Right lobe of liver (tissue), 6 donors: ENCODE results near the gene MAST3. TPM values are rescaled to one million over a fixed set of nuclear protein-coding genes. Genes with fewer than 3 reads are reported as not detected.

Experiments used
- ATAC-seq, 4 donors: fragments of 200-7000 bp; cut with Tn5 transposase; one replicate each; pipeline ENCODE4 v1.9.1; 2020; ENCODE audit warnings: mild to moderate bottlenecking in 4 of 4, moderate library complexity in 4 of 4
- DNase-seq, 3 donors: peaks; one replicate each; pipeline ENCODE4 v3.0.0-alpha.2; 2020
- H3K27ac ChIP-seq, 3 donors: fragments of 200-600 bp; one replicate each; pipeline ENCODE4 v1.8.0; 2022
- H3K27me3 ChIP-seq, 2 donors: fragments of 200-600 bp; one replicate each; pipeline ENCODE4 v1.8.0; 2022
- H3K36me3 ChIP-seq, 4 donors: fragments of 200-600 bp; sonication (generic) in 1 of 4; one replicate each; pipeline versions ENCODE4 v1.5.1 to v1.8.0; 2017 to 2022; ENCODE audit warnings: control low read depth in 1 of 4
- H3K4me1 ChIP-seq, 4 donors: fragments of 200-600 bp; sonication (generic) in 1 of 4; one replicate each; pipeline versions ENCODE4 v1.5.1 to v1.8.0; 2017 to 2022; ENCODE audit warnings: control low read depth in 1 of 4
- H3K4me3 ChIP-seq, 3 donors: fragments of 200-600 bp; one replicate each; pipeline ENCODE4 v1.8.0; 2022
- H3K9me3 ChIP-seq, 4 donors: fragments of 200-600 bp; sonication (generic) in 1 of 4; one replicate each; pipeline versions ENCODE4 v1.5.1 to v1.8.0; 2017 to 2022; ENCODE audit warnings: control low read depth in 1 of 4
- POLR2A ChIP-seq: fragments of 450-650 bp; IDR thresholded peaks from one replicate; pipeline ENCODE4 v1.6.1; 2017; ENCODE audit warnings: antibody characterized with exemption, mild to moderate bottlenecking
- WGBS: methylation state at CpG from one replicate; pipeline ENCODE4 v1.1.6; 2018; ENCODE audit warnings: low coverage, low lambda C conversion rate; ENCODE audit not compliant: insufficient coverage; ENCODE audit errors: missing lambda C conversion rate; 5-methylcytosine and 5-hydroxymethylcytosine counted together
- intact Hi-C, 2 donors: fragments of 100-400 bp; cut with DNase I; formaldehyde crosslinking; loops; one replicate each; pipeline versions ENCODE4 v1.11.2 to v1.14.1; 2022
- total RNA-seq, 6 experiments: library from RNA; depleted of rRNA in 2 of 6; stranded (reverse); fragments of >200 nt in 2 of 6; fragmentation: NEBNext Ultra II Directional in 3 of 6; extraction: Animal tissue kit (Norgen Biotek cat#: 25700) in 3 of 6; gene quantifications; one replicate each; pipeline versions ENCODE4 v1.1.0 to v1.2.4, GENCODE V29; 2016 to 2023
- TF ChIP-seq, protein P1 (sequence below), 4 donors: fragments of 200-600 bp in 3 of 4; fragments of 450-650 bp in 1 of 4; IDR thresholded peaks; one replicate each; pipeline versions ENCODE4 v1.5.1 to v1.8.0; 2016 to 2022; ENCODE audit warnings: antibody characterized with exemption in 4 of 4, mild to moderate bottlenecking in 2 of 4
- donor health status: DM: no; HTN: yes; CAD: no.
- donor health status: DM: no; HTN: no; CAD: no.
- donor health status: DM: no; HTN: no; CAD: no.
- donor health status: DM: no; HTN: yes; CAD: no.
- donor health status: DM: no; HTN: yes; CAD: no.

MAST3 gene
- total RNA-seq, 6 experiments from 2014 or later = 8.0 to 17.9 (median 10.0) TPM

DNA sequence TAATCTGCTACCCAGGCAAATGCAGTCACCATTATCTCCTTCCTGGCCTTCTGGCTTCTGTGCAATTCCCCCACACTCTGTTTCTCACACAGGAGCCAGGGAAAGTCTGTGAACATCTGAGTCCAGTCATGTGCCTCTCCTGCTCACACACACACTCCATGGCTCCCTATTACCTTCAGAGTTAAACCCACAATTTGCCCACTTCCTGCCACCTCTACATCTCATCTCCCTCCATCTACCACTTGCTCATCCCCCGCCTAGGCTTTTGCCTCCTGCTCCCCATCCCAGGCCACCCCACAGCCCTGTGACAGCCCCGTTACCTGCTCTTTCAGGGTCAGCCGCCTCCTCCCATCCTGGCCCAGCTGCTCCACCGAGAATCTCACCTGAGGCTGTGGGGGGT, 24.4 kb upstream of the MAST3 start:
- DNase-seq (no peak), ATAC-seq (no peak)
- Histone ChIP-seq H3K9me3 (no peaks in the 10 kb centered on the region), H3K36me3 (no peaks in the 10 kb centered on the region), H3K4me1 (no peaks in the 10 kb centered on the region), H3K4me3 (no peak overlapping the region), H3K27ac (no peak overlapping the region), H3K27me3 (no peaks in the 10 kb centered on the region)
- WGBS = 53% methylated on average over 4 of the region's 4 CpGs
- TF ChIP-seq, protein P1, sequence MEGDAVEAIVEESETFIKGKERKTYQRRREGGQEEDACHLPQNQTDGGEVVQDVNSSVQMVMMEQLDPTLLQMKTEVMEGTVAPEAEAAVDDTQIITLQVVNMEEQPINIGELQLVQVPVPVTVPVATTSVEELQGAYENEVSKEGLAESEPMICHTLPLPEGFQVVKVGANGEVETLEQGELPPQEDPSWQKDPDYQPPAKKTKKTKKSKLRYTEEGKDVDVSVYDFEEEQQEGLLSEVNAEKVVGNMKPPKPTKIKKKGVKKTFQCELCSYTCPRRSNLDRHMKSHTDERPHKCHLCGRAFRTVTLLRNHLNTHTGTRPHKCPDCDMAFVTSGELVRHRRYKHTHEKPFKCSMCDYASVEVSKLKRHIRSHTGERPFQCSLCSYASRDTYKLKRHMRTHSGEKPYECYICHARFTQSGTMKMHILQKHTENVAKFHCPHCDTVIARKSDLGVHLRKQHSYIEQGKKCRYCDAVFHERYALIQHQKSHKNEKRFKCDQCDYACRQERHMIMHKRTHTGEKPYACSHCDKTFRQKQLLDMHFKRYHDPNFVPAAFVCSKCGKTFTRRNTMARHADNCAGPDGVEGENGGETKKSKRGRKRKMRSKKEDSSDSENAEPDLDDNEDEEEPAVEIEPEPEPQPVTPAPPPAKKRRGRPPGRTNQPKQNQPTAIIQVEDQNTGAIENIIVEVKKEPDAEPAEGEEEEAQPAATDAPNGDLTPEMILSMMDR (IDR thresholded peaks at IDR 0.05) = no peak
- TF ChIP-seq POLR2A = no peak
- intact Hi-C loops = no loop called here

GRCh38 chr19:18074192-18074591, 23.4 kb upstream of the MAST3 start:
- Histone ChIP-seq H3K27me3 (no peaks in the 10 kb centered on the region), H3K36me3 (no peaks in the 10 kb centered on the region), H3K27ac (no peak overlapping the region), H3K4me1 (no peaks in the 10 kb centered on the region), H3K9me3 (no peaks in the 10 kb centered on the region), H3K4me3 (no peak overlapping the region)
- TF ChIP-seq POLR2A = no peak
- TF ChIP-seq, protein P1 (IDR thresholded peaks at IDR 0.05) = peak in 1 of 4 donors; percentile 11
- 86% methylated on average over 3 of the region's 9 CpGs for WGBS
- peak in 2 of 4 donors; percentile 25 to 58 for ATAC-seq
- intact Hi-C loops = no loop called here
- no peak for DNase-seq

DNA sequence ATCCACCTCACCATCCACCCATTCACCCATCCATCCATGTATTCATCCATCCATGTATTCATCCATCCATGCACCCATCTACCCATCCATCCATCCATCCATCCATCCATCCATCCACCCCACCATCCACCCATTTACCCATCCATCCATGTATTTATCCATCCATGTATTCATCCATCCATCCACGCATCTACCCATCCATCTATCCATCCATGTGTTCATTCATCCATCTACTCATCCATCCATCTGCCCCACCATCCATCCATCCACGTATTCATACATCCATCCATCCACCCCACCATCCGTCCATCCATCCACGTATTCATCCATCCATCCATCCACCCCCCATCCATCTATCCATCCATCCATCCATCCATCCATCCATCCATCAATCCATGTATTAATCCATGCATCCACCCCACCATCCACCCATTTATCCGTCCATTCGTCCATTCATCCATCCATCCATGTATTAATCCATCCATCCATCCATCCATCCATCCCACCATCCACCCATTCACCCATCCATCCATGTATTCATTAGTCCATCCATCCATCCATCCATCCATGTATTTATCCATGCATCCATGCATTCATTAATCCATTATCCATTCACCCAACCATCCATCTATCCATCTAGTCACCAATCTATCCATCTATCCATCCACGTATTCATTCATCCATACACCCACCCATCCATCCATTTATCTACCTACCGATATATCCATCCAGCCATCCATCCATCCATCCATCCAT, 13.5 kb upstream of the MAST3 start:
- intact Hi-C loops = no loop called here
- Histone ChIP-seq H3K9me3 (peaks cover 0 to 1% (median 0%) of the 10 kb centered on the region in 4 donors), H3K27me3 (no peaks in the 10 kb centered on the region), H3K4me3 (no peak overlapping the region), H3K27ac (no peak overlapping the region), H3K4me1 (no peaks in the 10 kb centered on the region), H3K36me3 (no peaks in the 10 kb centered on the region)
- 63% methylated on average over 8 of the region's 8 CpGs for WGBS
- ATAC-seq (no peak), DNase-seq (no peak)
- TF ChIP-seq, protein P1 (IDR thresholded peaks at IDR 0.05) = no peak
- TF ChIP-seq POLR2A = no peak

GRCh38 chr19:18085702-18086457, 11.7 kb upstream of the MAST3 start:
- H3K4me3 ChIP-seq = no peak overlapping the region
- H3K9me3 ChIP-seq = peaks cover 0 to 2% (median 0%) of the 10 kb centered on the region in 4 donors
- H3K27me3 ChIP-seq = no peaks in the 10 kb centered on the region
- no peaks in the 10 kb centered on the region for H3K36me3 ChIP-seq
- intact Hi-C loops = no loop called here
- H3K4me1 ChIP-seq = no peaks in the 10 kb centered on the region
- 63% methylated on average over 5 of the region's 8 CpGs for WGBS
- no peak overlapping the region for H3K27ac ChIP-seq
- ATAC-seq (no peak), DNase-seq (no peak)
- TF ChIP-seq POLR2A = no peak
- TF ChIP-seq, protein P1 (IDR thresholded peaks at IDR 0.05) = no peak
